Measurements from ENCODE around the gene RABL6. TPM values are rescaled to one million over a fixed set of nuclear protein-coding genes. Genes with fewer than 3 reads are reported as not detected.
"Not testable (repeated sequence)": the region's sequence is repeated elsewhere in the genome, so short reads cannot be mapped to it uniquely, and the experiment has no call there.

RABL6 gene, protein sequence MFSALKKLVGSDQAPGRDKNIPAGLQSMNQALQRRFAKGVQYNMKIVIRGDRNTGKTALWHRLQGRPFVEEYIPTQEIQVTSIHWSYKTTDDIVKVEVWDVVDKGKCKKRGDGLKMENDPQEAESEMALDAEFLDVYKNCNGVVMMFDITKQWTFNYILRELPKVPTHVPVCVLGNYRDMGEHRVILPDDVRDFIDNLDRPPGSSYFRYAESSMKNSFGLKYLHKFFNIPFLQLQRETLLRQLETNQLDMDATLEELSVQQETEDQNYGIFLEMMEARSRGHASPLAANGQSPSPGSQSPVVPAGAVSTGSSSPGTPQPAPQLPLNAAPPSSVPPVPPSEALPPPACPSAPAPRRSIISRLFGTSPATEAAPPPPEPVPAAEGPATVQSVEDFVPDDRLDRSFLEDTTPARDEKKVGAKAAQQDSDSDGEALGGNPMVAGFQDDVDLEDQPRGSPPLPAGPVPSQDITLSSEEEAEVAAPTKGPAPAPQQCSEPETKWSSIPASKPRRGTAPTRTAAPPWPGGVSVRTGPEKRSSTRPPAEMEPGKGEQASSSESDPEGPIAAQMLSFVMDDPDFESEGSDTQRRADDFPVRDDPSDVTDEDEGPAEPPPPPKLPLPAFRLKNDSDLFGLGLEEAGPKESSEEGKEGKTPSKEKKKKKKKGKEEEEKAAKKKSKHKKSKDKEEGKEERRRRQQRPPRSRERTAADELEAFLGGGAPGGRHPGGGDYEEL
- 10 to 100 TPM; 56.6 to 76.5 (median 64.3) TPM for polyA plus RNA-seq (ENCODE audit: insufficient read length in 4 of 4)

DNA sequence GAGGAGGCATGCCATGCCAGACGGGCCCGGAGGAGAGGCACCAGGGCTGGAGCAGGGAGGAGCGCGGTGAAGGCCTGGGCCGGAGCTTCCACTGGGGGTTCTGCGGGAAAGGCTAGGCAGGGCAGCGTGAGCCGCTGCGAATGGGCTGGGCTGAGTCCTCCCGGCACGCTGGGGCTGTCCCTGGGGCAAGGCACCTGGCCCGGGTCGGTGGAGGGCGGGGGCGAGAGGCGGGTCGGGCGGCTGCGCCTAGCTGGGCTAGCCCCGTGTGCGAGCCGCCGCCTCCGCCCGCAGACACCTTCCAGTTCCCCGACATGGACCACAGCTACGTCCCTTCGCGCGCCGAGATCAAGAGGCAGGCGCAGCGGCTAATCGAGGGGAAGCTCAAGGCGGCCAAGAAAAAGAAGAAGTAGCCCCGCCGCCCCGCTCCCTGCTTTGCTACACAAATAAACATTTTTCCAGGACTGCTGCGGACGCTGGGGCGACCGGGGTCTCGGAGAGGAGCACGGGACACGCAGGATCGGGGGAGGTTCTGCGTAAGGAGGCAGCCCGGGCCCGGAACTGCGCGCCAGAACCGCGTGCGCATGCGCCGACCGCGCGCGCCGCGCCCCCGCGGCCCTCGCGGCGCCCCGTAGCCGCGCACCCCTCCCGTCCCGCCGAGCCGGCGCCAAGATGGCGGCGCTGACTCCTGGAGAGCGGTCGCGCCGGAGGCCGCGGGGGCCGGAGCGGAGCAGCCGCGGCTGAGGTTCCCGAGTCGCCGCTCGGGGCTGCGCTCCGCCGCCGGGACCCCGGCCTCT lies at the start of gene RABL6:
TSS of gene RABL6 (plus strand) at position 668 of the 794 bp plus-strand sequence. CDS start 249 bp downstream, outside the sequence.
- no peak for DNase-seq (ENCODE audit: low read depth in 4 of 4, low spot score in 3 of 4)

DNA sequence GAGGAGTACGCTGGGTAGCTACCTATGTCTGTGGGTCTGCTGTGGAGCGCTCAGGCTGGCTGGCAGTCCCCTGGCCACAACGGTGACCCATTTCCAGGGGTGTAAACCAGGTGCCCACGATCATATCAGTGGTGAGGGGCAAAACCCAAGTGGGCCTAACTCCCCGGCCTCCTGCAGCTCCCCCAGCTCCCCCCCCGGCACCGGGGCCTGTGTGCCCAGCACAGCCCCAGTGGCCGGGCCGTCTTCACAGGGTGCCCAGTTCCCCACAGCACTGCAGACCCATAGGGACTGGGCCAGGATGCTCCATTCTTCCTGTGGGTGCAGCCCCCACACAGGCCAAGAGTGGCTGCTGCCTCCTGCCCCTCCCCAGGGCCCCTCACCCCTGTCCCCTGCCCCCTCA lies 48.7 kb upstream of the RABL6 start:
- no peak for DNase-seq (ENCODE audit: low read depth in 4 of 4, low spot score in 3 of 4)

DNA sequence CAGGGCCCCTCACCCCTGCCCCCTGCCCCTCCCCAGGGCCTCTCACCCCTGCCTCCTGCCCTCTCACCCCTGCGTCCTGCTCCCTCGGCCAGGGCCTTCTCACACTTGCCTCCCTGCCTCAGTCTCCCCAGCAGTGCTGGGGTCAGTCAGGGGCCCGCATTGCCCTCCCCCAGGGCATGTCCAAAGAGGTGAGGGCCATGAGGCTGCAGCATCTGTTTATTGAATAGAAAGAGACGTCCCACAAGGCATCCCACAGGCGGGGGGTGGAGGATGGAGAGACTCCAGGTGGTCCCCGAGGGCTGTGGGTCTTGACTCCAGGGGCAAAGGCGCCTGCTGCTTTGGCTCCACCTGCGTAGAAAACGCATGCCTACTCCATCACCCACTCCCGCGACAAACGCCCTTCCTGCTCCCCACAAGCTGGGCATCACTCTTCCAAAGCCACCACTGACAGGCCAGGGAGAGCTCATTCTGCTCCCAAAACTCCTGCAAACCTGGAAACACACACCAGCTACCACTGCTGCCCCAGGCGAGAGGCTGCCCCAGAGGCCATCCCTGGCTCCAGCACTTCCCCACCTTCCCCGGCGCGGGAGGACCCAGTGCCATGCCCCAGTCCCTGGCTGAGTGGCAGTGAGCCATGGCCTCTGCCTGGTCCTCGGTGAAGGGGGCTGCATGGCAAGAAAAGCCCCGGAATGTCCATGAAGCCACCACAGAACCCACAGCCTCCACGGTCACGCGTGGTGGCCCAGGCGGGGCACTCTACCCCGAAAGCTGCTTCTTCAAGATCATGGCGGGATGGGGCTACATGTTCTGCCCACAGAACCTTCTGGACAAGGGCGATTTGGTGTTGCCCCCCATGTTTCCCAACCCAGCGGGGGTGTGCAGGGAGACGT lies 48.1 kb upstream of the RABL6 start:
- DNase-seq (ENCODE audit: low read depth in 4 of 4, low spot score in 3 of 4): no peak

DNA sequence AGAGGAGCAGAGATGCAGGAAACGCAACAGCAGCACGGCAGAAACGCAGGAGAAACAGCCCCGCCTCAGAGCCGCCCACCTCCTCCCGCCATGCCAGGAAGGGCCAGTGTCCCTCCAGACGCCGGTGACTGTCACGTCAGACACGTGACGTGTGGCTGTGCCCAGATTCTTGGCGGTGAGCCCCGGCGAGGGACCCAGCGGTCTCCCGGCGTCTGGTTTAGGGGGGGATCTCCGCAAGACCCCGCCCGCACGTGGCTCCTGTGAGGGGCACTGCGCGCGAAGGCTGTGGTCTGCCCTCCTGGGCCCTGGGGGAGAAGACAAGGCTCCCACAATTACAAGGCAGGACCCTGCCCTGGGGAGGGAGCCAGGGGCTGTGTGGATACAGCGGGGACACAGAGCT lies 47.3 kb upstream of the RABL6 start:
- DNase-seq (ENCODE audit: low read depth in 4 of 4, low spot score in 3 of 4): no peak

DNA sequence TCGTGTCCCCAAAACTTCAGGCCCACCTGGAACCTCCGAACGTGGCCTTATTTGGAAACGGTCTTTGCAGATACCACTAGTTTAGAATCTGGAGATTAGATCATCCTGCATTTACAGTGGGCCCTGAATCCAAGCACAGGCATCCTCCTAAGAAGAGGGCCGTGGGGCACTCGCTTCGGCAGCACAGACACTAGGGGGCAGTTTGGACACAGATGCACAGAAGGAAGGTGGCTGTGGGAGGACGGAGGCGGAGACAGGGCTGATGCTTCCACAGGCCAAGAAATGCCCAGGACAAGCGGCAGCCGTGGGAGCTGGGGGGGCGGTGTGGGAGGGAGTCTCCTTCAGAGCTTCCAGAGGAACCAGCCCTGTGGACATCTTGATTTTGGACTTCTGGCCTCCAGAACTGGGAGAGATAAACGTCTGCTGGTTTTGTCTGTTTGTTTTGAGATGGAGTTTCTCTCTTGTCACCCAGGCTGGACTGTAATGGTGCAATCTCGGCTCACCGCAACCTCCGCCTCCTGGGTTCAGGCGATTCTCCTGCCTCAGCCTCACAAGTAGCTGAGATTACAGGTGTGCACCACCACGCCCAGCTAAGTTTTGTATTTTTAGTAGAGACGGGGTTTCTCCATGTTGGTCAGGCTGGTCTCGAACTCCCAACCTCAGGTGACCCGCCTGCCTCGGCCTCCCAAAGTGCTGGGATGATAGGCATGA lies 46.8 kb upstream of the RABL6 start:
- not testable (repeated sequence) for DNase-seq (ENCODE audit: low read depth in 4 of 4, low spot score in 3 of 4)

DNA sequence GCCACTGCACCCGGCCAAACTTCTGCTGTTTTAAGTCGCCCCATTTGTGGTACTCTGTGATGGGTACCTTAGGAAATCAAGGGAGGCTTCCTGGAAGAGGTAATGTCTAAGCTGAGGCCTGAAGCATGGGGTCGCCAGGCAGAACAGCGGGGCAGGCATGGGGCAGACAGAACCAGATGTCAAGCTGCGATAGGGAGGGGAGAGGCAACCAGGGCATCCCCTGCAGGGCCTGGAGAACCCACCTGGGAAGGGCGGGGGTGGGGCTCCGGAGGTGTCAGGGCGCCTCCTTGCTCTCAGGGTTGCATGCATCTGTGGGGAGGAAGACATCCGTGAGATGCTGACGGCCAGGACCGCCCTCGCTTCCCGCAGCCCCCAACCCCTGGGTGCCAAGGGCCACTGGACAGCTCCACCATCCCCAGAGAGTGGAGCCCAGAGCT lies 46.2 kb upstream of the RABL6 start:
- DNase-seq (ENCODE audit: low read depth in 4 of 4, low spot score in 3 of 4): no peak

DNA sequence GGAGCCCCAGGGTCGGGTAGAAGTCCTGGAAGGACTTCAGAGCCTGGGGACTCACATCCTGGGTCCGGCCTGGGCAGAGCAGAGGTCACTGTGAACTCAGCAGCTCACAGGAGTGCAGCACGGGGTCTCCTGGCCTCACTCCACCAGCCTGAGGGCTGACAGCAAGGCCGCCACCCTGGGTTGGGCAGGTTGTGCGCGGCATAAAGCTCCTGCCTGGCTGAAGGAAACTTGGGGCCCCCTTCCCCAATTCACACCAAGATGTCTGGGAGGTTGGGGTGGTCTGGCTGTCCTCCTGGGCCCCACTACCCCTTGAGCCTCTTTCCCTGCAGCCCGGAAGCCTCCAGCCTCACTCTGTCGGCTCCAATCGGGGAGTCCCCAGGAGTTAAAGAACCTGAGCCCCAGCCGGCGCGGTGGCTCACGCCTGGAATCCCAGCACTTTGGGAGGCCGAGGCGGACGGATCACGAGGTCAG lies 45.5 kb upstream of the RABL6 start:
- no peak for DNase-seq (ENCODE audit: low read depth in 4 of 4, low spot score in 3 of 4)

DNA sequence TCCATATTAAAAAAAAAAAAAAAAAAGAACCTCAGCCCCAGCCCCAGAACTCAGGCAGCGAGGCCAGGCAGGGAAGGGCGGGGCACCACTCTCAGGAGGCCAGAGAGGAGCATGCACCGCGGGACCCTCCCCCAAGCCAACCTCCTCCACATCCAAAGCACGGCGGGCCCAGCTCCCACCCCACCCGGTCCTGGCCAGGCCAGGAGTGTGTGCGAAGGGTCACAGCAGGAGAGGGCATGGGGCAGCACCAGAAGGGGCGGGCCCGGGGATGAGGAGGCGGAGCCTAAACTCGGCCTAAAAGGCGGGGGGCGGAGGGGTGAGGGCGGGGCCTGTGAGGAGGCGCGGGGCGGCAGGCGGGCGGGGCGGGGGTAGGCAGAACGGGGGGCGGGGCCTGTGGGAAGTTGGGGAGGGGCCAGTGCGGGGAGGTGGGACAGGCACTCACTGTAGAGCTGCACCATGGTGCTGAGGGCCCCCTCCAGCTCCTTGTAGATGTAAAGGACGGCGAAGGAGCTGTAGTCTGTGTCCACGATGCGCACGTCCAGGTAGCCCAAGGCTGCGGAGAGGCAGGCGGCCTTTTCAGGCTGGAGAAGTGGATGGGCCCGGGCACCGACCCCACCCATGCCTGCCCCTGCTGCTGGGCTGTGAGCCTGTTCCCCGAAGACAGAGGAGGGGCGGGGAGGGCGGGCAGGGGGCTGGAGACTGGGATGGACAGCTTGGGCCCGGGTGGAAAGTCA lies 44.7 kb upstream of the RABL6 start:
- DNase-seq (ENCODE audit: low read depth in 4 of 4, low spot score in 3 of 4): no peak

DNA sequence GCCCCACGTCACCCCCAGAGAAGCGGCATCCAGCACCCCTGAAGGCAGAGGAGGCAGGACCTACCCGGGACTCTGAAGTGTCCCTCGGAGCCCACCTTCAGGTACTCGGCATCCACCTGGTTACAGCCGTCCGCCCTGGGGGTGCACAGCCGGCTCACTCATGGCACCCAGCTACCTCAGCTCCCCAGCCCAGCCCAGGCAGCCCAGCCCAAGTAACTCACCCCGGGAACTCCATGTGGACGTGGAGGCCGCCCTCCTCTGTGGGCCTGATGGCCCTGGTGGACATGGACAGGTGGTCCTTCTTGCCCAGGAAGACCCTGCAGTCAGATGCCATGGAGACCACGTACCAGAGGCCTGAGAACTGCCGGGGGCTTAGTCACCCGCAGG lies 44.1 kb upstream of the RABL6 start:
- no peak for DNase-seq (ENCODE audit: low read depth in 4 of 4, low spot score in 3 of 4)

DNA sequence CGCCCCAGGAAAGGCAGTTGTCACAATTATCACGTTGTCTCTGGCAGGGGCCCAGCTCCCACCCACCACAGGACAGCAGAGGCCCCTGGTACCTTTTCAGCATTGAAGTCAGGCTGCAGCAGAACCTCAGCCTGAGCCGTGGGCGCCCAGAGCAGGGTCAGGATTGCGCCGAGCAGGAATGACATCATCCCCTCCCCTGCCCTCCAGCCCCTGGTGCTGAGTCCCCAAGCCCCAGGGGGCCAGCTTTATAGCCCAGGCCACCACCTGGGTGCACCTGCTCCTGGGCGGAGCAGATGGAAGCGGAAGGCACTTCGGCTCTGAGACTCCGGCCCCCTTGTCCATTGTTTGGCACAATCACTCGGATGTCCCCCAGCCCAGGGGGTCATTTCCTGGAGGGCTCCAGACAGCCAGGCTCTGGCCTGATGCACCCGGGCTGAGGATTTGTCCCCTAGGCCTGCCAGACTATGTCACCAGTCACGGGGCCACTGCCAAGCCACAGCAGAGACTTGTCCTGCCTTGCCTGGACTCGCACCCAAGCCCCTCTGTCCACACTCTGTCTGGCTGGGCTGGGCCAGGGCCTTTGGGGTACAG lies 43.4 kb upstream of the RABL6 start, which contains the start of gene LCN15:
TSS of gene LCN15 (minus strand) at position 218 of the 591 bp plus-strand sequence. CDS start at position 188, 30 bp downstream.
- DNase-seq (ENCODE audit: low read depth in 4 of 4, low spot score in 3 of 4): no peak

DNA sequence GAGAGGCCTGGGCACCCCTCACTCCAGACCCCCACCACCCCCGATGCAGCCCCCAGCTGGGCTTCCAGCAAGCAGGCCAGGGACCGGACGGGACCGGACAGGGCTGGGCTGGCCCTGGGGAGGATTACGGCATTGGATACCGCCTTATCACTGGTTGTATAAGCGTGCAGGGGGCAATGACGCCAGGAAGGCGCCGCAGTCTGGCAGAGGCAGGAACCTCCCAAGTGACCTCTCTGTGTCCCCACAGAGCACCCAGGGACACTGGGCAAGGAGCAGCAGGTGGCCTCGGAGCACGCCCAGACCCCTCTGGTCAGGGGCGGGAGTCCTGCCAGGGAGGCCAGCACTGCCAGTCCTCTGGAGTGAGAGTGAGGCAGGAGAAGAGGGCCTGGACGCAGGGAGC lies 42.7 kb upstream of the RABL6 start:
- DNase-seq (ENCODE audit: low read depth in 4 of 4, low spot score in 3 of 4): no peak

DNA sequence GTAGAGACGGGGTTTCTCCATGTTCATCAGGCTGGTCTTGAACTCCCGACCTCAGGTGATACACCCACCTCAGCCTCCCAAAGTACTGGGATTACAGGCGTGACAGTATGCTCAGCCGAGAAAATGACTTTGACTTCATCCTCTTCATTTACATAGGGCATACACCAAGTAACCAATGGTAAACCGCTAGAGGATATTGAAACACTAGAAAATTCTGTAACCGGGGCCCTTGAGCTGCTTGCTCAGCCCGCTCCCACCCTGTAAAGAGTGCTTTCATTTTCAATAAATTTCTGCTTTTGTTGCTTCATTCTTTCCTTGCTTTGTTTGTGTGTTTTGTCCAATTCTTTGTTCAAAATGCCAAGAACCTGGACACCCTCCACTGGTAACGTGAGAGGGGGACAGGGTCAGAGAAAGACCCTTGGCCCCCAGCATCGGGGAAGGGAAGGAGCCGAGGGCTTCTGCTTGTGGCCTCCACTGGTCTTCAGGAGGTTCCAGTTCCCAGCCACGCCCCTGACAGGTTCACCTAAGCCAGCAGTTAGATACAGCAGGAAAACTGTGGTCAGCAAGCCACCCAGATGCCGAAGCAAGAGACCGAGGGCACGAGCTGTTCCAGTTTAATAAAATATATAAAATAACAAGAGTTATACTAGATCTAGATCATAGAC lies 41.9 kb upstream of the RABL6 start:
- not testable (repeated sequence) for DNase-seq (ENCODE audit: low read depth in 4 of 4, low spot score in 3 of 4)

DNA sequence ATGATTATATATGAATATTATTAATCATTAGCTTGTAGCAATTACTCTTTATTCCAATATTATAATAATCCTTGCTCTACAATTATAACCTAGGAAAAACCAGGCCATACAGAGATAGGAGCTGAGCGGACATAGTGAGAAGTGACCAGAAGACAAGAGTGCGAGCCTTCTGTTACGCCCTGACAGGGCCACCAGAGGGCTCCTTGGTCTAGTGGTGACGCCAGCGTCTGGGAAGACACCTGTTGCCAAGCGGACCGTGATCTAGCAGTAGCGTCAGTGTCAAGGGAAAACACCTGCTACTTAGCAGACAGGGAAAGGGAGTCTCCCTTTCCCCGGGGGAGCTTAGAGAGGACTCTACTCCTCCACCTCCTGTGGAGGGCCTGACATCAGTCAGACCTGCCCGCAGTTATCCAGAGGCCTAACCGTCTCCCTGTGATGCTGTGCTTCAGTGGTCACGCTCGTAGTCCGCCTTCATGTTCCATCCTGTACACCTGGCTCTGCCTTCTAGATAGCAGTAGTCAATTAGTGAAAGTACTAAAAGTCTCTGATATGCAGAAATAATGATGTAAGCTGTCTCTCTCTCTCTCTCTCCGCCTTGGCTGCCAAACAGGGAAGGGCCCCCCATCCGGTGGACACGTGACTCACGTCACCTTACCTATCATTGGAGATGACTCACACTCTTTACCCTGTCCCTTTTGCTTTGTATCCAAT lies 41.2 kb upstream of the RABL6 start:
- not testable (repeated sequence) for DNase-seq (ENCODE audit: low read depth in 4 of 4, low spot score in 3 of 4)

DNA sequence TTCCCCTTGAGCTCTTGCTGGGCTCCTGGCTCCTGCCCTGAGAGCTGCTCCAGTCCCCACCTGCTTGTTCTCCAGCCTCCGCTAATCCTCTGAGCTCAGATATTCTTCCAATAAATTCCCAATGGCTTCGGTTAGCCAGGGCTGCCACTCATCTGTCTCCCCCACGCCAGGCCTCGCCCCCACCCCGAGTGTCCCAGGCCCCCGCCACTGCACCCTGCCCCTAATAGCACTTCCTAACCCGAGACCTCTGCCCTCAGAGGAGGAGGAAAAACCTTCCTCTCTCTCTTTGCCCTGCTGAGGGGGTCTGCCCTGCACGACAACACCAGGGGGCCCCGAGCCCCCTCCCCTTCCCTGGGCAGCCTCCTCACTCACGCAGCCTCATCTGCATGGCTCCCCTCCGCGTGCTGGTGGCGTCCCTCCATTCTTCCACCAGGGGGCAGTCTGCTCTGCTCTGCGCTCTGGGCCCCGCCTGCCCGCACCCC lies 38.0 kb upstream of the RABL6 start:
- DNase-seq (ENCODE audit: low read depth in 4 of 4, low spot score in 3 of 4): no peak

DNA sequence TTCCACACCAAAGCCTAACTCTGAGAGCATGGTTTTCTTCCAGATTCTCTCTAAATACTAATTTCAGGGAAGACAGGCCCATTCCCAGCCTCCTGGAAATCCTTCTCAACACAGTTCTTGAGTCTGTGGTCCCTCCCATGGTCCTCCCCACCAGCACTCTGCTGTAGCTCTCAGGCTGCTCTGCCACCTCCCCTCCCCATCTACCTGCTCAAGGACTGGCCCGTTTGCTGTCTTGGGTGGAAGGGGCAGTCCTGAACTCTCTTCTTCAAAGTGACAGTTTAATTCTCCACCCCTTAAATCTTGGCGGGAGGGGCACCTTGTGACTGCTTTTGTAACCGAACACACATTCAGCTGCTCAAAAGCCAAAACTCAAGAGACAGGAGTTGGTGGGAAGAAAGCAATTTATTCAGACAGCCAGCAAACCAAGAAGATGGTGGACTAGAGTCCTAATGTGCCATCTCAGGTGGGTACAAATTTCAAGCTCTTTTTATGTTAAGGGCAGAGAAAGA lies 35.8 kb upstream of the RABL6 start:
- no peak for DNase-seq (ENCODE audit: low read depth in 4 of 4, low spot score in 3 of 4)

DNA sequence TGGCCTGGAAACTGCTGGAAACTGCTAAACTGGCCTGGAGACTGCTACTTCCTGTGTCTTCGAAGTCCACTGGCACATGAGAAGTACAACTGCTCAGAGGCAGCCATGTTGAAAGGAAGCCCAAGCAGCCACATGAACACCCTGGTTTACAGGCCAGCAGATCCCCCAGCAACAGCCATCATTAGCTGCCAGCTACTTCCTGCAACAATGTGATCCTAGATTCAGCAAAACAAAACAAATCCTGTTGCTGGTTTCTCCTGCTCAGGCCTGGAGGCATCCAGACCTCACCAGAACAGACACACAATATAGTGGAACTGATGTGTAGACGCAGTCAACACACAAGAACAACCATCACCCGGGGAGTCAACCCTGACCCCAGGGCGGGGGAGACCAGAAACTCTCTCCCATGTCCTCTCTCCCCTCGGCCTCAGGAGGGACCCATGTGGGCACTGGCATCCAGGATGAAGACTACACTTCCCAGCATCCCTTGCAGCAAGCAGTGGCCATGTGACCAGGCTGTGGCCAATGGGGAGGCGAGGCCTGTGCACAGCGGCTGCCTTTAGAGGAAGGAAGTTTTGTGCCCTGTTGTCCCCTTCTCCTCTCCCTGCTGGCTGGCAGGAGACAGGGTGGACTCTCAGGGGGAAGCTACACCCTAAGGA lies 34.2 kb upstream of the RABL6 start:
- DNase-seq (ENCODE audit: low read depth in 4 of 4, low spot score in 3 of 4): no peak
